ENCODE results near the gene ARID2.
A peak's percentile ranks its signal among the peaks of the same experiment; 100 is the strongest.

The ARID2 gene

GRCh38 chr12:45720069-45720468 lies 9.4 kb upstream of the ARID2 start:
- no peak for DNase-seq (ENCODE audit: low read depth in 2 of 2)

DNA sequence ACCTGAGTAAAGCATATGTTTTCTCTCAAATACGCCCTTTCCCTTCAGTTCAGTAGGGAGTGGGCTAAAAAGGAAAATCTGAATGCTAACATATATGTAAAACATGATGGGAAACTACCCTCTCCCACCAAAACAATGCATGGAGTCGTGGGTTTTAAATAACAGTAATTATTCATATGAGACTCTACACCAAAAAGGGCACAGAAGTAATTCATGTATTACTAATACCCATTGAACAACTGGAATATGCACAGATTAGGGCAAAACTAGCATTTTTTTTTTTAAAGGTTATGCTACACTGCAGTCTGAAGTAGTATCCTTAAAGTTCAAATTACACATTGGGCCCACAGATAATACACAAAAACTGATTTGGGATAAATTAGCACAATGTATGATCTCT lies 8.1 kb upstream of the ARID2 start:
- DNase-seq (ENCODE audit: low read depth in 2 of 2): no peak

- no peak for DNase-seq (ENCODE audit: low read depth in 2 of 2)
Observed at GRCh38 chr12:45721954-45722353, 7.6 kb upstream of the ARID2 start.

DNA sequence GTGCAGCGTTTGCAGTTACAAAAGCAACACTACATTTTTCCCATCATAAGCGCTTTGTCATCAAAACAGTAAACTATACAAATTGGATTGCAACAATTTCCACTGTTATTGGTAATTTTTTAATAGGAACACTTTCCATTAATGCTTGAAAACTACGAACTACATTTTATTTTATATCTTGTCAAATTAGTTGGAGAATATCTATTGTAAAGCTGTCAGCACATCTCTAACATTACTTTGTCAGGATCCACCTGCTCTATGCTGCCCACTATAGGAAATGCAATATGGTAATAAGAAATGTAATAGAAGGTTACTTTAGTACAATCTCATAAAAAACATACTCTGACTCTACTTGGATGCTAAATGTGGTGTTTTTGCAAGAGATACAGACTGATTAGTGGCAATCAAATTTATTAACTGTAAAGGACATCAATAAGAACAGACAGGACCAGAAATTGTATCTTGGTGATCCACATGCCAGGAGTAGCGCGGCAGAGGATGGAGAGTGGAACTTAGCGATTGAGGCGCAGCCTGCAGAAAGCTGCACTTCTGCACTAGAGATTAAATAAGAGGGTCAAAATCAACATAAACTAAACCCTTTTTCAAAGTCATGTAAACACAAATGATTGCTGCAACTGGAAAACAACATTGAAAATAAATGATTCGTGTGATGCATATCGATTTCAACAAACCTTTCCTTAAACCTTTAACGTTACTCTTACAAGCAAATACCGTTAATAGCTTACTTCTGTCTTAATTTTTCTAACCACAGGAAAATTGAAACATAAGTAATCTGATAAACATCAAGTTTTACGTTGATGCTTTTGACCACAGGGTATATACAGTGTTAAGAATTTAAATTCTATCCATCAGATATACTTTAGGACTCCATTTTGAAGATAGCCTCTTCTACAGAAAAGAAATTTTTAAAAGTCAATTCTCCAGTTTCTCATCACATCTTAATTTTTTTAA lies 3.6 kb upstream of the ARID2 start:
- DNase-seq (ENCODE audit: low read depth in 2 of 2): no peak

DNA sequence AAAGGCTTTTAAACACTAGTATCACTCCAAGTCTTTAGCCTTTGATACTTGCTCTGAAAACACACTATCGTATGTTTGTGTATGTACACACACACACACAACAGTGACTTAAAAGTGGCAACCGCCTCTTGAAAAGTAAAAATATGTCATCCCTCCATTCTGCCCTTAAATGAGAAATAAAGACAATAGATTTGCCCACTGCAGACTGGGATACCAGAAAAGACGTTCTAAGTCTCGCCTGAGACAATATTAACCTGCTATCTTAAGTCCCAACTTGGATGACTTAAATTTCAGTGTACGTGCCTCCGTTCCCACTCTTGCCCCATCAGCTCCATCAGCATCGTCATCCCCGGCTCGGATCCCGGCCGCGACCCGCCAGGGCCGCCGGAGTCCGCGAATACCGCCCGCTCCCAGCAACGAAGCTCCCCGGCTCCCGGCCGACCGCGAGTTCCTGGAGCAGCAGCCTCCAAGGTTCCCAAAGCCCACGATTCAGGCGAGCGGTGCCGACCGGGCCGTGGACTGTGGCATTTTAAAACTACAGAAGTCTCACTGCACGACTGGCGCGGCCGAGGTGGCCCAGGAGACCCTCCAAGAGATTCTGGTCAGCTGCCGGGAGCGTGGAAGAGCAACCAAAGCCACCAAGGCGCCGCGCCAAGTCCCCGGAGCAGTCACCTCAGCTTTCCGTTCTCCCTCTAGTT lies 2.8 kb upstream of the ARID2 start:
- peak in 1 of 2 donors; percentile 18 for DNase-seq (ENCODE audit: low read depth in 2 of 2)

DNA sequence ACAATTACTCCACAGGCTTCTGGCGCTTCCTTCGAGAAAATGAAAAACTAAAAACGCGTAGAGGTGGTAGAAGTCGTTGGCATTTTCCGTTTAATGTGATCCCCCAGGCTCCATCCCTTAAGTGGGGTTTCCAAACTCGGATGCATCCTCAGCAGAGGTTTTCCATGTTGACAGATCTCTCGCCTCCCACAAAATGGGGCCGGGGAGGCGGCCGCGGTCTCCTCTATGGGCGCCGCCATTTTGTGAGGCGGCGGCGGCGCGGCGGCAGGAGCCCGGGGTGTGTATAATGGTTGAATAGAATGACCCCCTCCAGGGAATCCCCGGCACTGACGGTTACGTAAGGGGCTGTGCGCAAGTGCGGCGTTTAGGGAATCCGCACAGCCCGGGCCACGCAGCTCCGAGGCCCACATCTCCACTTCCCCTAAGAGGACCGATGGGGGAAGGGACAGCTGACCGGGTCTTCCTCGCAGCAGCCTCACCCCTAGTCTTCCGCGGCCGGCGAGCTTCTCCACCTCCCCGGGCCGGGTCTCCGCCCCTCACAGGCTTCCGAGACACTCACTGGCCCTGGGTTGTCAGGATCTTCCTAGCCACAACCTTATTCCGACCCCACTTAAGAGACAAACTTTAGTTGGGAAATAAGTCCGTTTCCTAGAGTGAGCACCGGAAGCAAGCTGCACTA lies 2.1 kb upstream of the ARID2 start:
- DNase-seq (ENCODE audit: low read depth in 2 of 2): peak; percentile 68 to 79

DNA sequence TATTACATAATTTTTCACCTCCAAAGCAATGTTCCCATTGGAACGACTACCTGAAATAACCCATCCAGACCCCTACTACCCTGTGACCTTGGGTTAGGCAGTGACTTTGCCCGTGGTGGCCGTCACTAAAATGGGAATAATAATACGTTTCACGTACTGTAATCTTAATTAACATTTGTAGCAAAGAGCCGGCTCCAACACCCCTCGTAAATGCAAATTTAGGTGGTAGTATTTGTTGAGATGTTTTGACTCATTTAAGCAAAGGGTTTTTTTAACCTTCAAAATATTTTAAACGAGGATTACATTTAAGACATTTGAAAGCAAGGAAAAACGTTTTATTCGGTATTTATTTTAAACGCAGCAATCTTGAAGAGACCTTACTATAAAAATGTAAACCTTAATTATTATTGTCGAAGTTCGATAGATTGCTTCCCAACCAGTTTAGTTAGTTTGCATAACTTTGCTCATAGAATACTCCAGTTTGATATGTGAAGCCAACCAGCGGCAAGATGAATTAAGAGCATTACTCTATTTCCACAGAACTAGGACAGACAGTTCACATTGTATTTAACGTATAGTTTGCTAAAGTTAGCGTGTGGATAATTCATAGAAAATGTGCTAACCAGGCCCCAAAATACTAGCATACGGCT lies 1.4 kb upstream of the ARID2 start:
- no peak for DNase-seq (ENCODE audit: low read depth in 2 of 2)

- DNase-seq (ENCODE audit: low read depth in 2 of 2): peak; percentile 88
Observed at GRCh38 chr12:45728630-45729232, 775 bp upstream of the ARID2 start.

GRCh38 chr12:45730084-45730347 lies 510 bp downstream of the ARID2 start:
- peak; percentile 19 to 30 for DNase-seq (ENCODE audit: low read depth in 2 of 2)

DNA sequence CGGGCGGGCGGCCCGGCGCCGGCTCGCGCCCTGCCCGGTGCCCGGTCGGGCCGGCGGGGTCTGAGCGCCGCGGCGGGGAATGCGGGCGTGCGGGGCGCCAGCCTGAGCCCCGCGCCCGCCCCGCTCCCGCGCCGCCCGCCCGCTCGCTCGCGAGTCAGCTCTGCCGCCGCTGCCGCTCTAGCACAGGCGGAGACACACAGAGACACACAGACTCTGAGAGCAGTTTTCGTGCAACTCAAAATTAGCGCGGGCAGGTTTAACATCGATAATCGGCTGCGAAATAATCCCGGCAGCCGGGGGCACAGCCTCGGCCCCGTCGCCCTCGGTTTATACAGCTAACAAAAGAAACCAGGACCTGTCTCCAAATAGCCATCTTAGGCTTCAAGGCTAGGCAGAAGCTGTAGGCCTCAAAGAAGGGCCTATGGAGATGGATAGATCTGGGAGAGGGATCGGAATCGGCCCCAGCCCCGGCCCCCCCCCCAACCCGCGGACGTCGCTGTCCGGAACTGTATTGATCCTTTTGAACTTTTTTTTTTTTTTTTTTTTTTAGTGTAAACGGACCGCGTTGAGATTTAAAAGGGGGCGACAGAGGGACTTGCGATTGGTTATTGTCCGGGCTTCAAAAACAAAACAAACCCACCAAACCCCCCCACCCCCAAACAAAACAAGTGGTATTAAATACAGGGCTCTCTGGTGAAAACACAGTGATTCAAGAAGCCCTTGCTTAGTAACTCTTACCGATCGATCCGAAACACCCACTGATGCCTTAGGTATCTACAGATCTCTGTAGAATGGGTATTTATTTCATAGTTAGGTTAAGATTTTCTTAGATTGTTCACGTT lies 1.1 kb downstream of the ARID2 start:
- peak; percentile 23 to 27 for DNase-seq (ENCODE audit: low read depth in 2 of 2)

DNA sequence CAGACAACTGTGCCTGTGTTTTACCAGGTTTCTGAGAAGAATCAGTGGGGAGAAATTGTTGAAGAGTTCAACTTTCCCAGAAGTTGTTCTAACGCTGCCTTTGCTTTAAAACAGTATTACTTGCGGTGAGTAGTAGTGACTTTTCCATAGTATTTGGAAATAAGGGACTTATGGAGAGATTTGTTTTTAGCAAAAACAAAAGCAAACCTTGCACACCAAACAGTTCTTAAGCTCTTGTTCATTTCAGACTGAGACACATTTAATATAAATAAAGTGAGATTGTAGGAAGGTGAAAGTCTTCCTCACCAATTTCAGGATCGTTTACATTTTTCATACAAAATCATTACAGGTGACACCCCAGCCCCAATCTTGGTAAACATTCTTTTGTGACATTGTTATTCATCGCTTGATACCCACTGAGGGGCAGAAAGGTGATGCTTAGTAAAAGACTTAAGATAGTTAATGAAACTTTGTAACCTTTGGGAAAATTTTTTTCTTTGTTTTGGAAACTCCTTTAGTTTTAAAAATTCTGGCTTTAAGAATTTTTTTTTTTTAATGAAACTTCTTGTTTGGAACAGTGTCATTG lies 1.8 kb downstream of the ARID2 start:
- no peak for DNase-seq (ENCODE audit: low read depth in 2 of 2)

- no peak for DNase-seq (ENCODE audit: low read depth in 2 of 2)
Observed at GRCh38 chr12:45732250-45732649, 2.7 kb downstream of the ARID2 start.

- DNase-seq (ENCODE audit: low read depth in 2 of 2): no peak
Observed at GRCh38 chr12:45732936-45733335, 3.4 kb downstream of the ARID2 start.

DNA sequence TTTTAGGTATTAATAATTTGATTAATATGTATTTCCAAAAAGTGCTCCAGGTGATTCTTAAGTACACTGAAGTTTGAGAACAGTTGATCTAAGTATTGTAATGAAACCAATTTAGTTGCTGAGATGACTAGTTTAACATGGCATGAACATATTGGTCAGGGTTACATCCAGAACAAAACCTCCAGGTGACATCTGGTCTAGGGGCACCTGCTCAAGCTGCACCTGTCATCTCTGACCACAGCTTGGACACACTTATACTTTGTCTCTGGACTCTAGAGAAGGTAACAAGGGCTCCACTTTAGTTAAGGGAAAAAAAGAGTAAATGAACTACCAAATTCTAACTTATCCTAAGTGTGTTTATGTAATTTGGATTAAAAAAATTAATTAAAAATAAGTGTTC lies 8.1 kb downstream of the ARID2 start:
- no peak for DNase-seq (ENCODE audit: low read depth in 2 of 2)

DNA sequence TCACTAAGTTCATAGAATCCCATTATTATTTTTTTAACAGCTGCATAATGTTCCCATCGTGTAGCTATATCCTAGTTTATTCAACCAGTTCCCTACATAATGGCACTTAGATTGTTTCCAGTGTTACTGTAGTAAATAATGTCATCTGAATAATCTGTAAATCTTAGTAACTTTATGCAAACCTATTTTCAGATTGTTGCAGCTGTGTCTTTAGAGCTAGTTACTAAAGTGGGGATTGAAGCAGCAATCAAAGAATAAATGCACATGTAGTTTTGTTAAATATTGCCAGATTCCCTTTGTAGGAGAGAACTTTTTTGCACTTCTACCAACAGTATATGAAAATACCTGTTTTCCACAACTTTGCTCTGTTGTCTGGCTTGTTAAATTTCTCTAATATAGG lies 13.1 kb downstream of the ARID2 start:
- no peak for DNase-seq (ENCODE audit: low read depth in 2 of 2)

GRCh38 chr12:45743247-45743646 lies 13.7 kb downstream of the ARID2 start:
- no peak for DNase-seq (ENCODE audit: low read depth in 2 of 2)

DNA sequence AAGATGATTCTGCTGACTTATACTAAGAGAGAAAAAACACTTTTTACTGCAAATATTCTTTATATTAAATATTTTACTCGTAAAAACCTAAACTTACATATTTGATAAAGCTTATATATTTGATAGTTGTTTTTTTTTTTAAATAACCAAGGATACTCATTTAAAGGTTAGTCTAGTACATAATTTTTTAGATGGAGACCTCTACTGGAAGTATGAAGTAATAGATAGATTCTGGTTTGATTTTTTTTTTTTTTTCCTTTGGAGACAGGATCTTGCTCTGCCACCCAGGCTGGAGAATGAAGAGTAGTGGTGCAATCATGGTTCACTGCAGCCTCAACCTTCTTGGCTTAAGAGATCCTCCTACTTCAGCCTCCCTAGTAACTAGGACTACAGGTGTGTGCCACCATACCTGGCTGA lies 16.4 kb downstream of the ARID2 start:
- no peak for DNase-seq (ENCODE audit: low read depth in 2 of 2)

GRCh38 chr12:45756666-45757065 lies 27.2 kb downstream of the ARID2 start:
- no peak for DNase-seq (ENCODE audit: low read depth in 2 of 2)

DNA sequence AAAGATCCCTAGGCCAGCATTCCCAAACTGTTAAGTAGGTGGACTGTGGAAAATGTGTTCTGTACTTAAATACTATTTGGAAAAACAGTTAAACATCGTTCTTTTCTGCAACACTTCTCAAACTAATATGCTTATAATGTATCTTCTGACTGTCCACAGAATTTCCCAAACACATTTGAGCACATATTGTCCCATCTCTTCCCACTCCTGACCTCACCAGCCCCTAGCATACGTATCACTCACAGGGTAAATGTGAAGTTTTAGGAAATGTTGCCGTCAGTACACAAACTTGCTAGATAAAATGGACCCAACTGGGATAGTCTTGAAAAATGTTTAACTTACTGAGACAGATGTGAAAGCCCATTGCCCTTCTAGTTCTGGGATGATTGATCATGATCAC lies 27.7 kb downstream of the ARID2 start:
- no peak for DNase-seq (ENCODE audit: low read depth in 2 of 2)

DNA sequence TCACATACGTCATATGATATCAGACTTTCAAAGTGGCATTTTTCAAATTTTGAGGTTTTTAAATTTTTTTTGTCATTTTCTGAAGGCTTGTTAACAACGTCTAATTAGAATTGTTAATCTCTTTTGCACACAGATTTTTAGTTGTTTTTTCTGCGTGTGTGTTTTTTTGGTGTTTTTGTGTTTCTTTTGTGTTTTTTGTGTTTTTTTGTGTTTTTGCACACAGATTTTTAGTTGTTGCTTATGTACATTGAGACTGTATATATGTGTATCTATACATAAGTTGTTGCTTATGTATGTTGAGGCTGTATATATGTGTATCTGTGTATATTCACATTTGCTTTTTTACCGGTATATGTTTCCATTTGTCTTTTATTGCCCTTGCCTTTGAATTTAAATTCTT lies 30.8 kb downstream of the ARID2 start:
- DNase-seq (ENCODE audit: low read depth in 2 of 2): no peak

Data from activated CD4-positive, alpha-beta T cell treated with anti-CD3 and anti-CD28 coated beads for 24 hours (primary cell).